RPMI8226 (cell line): ENCODE measurements around the gene BRD9.
A peak's percentile ranks its signal among the peaks of the same experiment; 100 is the strongest.
"Not testable (repeated sequence)": the region's sequence is repeated elsewhere in the genome, so short reads cannot be mapped to it uniquely, and the experiment has no call there.

Experiments used
- DNase-seq: peaks from one replicate; pipeline ENCODE4 v3.0.0-alpha.2; 2015

Gene BRD9

DNA sequence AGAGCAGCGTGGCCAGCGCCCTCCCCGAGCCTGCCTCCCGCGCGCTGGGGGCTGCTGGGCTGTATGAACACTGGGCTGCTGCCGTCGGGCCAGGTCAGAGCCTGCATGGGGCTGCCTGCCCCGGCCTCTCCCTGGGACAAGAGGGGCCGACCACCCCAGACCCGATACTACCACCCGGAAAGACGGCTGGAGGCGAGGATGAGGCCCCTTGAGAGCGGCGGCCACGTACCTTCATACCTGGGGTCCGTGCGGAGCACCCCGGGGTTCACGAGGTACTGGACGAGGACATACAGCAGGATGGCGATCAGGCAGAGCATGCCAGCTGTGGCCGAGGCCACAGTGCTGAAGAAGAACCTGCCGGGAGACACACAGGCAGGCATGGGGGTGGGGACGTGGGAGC, 49.2 kb downstream of the BRD9 start:
- DNase-seq = not testable (repeated sequence)

GRCh38 chr5:842402-843221, 50.0 kb downstream of the BRD9 start:
- DNase-seq = not testable (repeated sequence)

DNA sequence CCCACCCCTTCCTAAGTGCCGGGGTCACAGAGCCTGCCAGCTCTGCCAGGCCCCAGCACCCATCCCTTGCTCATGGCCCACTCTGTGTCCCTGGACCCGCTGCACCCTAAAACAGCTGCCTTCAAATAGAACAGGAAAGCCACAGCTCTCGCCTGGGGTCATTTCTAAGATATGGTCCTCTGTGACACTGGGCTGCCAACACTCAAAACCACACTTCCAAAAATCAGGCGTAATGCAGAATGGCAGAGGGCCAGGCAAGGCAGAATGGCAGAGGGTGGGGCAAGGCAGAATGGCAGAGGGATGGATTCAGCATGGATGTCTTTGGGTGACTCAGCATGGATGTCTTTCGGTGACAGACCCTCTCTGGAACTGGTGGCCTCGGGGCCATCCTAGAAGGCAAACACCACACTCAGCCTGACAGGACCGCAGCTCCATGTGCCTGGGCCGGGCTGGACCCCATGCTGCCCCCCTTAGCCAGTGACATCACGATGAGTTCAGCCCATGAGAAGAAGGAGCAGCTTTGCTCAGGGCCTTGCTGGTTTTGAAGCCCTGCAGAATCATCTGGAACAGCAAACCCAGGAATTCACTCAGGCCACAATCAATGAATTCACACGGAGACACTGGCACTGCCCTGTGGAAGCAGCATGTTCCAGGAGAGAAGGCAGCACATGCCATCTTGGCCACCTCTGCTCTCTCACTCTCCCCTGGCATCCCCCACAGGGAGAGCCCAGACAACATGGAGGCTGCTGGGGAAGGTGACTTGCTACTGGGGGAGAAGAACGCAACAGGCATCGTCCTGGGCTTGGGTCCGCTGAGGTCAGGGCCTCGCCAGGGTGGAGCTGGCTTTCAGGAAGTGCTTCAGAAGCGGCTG, 50.8 kb downstream of the BRD9 start:
- DNase-seq = not testable (repeated sequence)

DNA sequence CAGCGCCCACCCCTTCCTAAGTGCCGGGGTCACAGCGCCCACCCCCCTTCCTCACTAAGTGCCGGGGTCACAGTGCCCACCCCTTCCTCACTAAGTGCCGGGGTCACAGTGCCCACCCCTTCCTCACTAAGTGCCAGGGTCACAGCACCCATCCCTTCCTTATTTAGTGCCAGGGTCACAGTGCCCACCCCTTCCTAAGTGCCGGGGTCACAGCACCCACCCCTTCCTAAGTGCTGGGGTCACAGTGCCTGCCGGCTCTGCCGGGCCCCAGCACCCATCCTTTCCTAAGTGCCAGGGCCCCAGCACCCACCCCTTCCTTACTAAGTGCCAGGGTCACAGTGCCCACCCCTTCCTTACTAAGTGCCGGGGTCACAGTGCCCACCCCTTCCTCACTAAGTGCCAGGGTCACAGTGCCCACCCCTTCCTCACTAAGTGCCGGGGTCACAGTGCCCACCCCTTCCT, 51.6 kb downstream of the BRD9 start:
- DNase-seq = not testable (repeated sequence)

- DNase-seq = not testable (repeated sequence)
Measured at GRCh38 chr5:840118-840973, 52.3 kb downstream of the BRD9 start.

DNA sequence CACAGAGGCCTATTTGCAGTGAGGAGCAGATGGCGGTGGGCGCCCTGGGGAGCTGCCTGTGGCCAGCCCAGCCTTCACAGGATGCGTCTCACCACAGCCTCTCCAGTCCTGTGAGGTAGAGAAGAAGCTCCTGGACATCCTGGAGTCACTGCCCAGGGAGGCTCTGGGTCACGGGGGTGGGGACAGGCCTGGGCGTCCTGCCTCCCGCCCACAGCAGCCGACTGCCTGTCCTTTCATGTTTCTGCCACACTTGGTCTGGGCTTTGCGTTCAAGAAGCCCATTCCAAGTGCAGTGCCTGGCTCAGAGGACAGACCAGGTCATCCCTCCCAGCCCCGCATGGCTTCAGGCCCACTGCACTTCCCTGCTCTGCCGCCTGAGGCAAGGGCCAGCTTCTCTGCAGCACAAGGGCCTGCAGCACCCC, 54.2 kb downstream of the BRD9 start:
- DNase-seq = not testable (repeated sequence)

DNA sequence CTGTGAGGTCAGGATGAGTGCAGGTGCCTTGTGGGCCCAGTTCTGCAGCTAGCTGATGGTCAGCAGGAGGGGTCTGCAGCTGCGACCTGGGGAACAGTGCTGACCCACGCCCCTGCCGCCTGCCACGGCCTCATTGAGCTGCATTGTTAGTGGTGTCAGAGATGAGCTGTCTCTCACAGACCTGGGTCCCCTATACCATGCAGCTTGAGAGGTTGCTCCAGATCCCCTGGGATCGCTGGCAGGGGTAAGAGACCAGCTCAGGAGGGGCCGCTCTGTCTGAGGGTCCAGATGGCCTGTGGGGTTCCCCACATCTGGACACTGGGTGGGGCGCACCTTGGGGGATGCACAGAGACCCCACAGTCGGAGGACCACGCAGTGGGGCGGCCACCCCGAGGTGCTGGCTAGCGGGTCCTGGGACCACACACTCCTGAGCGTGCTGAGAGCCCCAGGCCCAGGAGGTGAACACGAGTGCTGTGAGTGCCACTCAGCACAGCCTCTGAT, 54.9 kb downstream of the BRD9 start:
- not testable (repeated sequence) for DNase-seq

- DNase-seq = not testable (repeated sequence)
Measured at GRCh38 chr5:835933-836612, 56.5 kb downstream of the BRD9 start.

DNA sequence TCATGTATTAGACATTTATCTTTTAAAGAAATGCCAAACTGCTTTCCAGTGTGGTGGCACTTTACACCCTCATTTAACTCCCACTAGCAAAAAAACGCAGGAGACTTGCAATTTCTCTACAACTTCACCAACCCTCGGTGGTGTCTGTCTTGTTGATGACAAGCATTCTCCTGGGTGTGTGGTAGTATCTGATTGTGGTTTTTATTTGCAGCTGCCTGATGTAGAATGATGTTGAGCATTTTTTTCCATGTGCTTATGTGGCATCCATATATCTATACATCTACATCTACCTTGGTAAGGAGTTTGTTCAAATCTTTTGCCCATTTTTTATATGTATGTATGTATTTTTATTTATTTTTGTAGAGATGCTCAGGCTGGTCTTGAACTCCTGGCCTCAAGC, 58.6 kb downstream of the BRD9 start:
- not testable (repeated sequence) for DNase-seq

DNA sequence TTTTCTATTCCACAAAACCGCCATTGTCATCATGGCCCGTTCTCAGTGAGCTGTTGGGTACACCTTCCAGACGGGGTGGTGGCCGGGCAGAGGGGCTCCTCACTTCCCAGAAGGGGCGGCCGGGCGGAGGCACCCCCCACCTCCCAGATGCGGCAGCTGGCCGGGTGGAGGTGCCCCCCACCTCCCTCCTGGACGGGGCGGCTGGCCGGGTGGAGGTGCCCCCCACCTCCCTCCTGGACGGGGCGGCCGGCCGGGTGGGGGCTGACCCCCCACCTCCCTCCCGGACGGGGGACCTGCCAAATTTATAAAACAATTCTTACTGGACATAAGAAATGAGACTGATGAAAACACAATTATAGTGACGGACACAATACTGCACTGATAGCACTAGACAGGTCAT, 64.4 kb downstream of the BRD9 start:
- DNase-seq = not testable (repeated sequence)

DNA sequence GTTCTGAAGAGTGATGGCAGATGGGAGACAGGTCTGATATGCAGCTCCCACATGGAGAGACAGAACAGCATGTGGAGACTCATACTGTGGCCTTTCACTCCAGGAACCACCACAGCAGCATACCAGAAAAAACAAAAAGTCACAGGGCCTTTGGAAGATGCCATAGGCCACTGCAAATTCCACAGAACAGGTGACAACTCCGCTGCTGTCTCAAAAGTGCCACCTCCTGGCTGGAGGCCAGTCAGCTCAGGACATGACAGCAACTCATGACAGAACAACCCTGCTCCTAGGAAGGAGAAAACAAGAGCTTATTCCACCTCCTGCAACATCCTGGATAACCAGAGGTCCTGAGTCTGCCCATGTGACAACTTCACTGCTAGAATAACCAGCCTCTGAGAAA, 67.1 kb downstream of the BRD9 start:
- DNase-seq = peak; percentile 46

GRCh38 chr5:821504-821903, 71.1 kb downstream of the BRD9 start:
- no peak for DNase-seq

- DNase-seq = no peak
Measured at GRCh38 chr5:820245-820644, 72.4 kb downstream of the BRD9 start.

- DNase-seq = peak; percentile 6
Measured at GRCh38 chr5:819078-819477, 73.5 kb downstream of the BRD9 start.

DNA sequence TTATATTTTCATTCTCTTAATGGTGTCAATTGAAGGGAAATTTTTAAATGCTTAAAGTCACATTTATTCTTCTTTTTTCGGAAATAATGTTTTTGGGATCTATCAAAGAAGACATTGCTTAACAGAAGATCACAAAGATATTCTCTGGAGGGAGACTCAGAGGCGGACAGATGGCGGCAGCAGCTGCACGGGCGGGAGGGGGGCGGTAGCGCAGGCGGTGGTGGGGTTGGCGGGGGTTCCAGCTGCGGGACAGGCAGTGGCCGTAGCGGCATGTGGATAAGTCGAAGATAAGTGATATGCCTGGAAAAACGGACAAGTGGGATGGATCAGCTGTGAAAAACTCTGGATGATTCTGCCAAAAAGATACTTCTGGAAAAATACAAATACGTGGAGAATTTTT, 76.4 kb downstream of the BRD9 start:
- DNase-seq = no peak

- no peak for DNase-seq
Measured at GRCh38 chr5:815449-815848, 77.2 kb downstream of the BRD9 start.
